DND-41 (cell line): ENCODE measurements around the gene TSPEAR.

ENCODE experiments used
- EZH2 ChIP-seq: IDR thresholded peaks from 3 replicates; pipeline ENCODE4 v1.6.1; 2012; ENCODE audit warnings: borderline replicate concordance, low read depth, mild to moderate bottlenecking, moderate library complexity, low read length, inconsistent platforms; ENCODE audit not compliant: severe bottlenecking
- TF ChIP-seq, protein P1 (sequence below): IDR thresholded peaks from 2 replicates; pipeline ENCODE4 v1.5.1; 2012; ENCODE audit warnings: borderline replicate concordance, low read length, moderate library complexity, mild to moderate bottlenecking; ENCODE audit not compliant: poor library complexity, severe bottlenecking; ENCODE audit errors: extremely low read depth

DNA sequence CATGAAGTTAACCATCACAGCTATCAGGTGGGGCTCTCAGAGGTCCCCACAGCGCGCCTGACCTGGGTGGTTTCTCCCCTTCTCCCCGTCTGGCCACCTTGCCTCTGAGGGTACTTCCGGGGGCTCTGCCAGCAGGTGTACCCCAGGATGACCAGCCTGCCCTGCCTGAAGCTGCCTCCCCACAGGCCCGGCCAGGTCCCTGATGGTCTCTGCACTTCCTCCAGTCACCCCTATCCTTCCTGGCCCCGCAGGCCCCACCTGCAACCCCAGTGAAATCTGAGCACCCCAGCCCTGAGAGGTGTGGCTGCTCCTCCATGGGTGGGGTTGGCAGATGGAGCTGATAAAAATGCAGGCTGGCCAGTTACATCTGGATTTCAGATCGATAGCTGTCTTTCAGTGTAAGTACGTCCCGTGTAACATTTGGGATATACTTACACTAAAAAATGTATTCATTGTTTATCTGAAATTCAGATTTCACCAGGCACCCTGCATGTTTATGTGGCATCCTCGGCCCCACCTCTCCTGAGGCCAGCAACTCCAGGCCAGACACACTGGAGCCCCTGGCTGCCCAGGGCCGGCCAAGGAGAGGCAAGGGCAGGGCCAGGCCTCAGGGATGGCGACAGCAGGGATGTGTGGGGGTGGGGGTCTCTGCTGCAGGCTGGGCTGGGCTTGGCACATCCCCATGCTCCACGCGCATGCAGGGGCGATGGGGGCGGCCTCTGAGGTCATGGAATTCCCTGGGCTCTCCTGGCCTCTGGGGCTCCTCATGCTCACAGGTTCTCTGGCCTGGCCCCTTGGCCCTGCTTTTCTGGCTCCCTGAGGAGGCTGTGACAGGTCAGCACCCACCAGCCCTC is 230.9 kb downstream of the TSPEAR start:
- TF ChIP-seq, protein P1, sequence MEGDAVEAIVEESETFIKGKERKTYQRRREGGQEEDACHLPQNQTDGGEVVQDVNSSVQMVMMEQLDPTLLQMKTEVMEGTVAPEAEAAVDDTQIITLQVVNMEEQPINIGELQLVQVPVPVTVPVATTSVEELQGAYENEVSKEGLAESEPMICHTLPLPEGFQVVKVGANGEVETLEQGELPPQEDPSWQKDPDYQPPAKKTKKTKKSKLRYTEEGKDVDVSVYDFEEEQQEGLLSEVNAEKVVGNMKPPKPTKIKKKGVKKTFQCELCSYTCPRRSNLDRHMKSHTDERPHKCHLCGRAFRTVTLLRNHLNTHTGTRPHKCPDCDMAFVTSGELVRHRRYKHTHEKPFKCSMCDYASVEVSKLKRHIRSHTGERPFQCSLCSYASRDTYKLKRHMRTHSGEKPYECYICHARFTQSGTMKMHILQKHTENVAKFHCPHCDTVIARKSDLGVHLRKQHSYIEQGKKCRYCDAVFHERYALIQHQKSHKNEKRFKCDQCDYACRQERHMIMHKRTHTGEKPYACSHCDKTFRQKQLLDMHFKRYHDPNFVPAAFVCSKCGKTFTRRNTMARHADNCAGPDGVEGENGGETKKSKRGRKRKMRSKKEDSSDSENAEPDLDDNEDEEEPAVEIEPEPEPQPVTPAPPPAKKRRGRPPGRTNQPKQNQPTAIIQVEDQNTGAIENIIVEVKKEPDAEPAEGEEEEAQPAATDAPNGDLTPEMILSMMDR: no peak
- TF ChIP-seq EZH2: no peak
